ENCODE data around the gene BARX2. TPM values are rescaled to one million over a fixed set of nuclear protein-coding genes. Genes with fewer than 3 reads are reported as not detected.

The BARX2 gene
- total RNA-seq, 1 experiment from 2014 or later: 0.12 TPM

- Histone ChIP-seq H3K9me3 (ENCODE audit: control insufficient read depth in 1 of 2, insufficient read depth in 1 of 2, low read depth in 1 of 2, low read length in 2 of 2) (no peaks in the 10 kb centered on the region), H3K79me2 (ENCODE audit: insufficient read depth, low read length) (no peaks in the 10 kb centered on the region), H3K4me3 (replicated peaks in 1 of 2; ENCODE audit: low read depth in 1 of 2, low read length in 2 of 2) (no peak overlapping the region), H3K27me3 (ENCODE audit: insufficient read depth, low read length) (peaks cover 43% of the 10 kb centered on the region; the same call in 1 of the 2 replicates), H3K36me3 (ENCODE audit: control insufficient read depth in 1 of 2, insufficient read depth in 2 of 2, low read length in 2 of 2) (no peaks in the 10 kb centered on the region), H2AFZ (ENCODE audit: low read depth, low read length, poor library complexity, severe bottlenecking) (no peak overlapping the region), H4K20me1 (ENCODE audit: insufficient read depth) (0 out of 2 replicates have a peak, but pooled peaks cover 4% of the 10 kb centered on the region), H3K9ac (ENCODE audit: low read length) (no peak overlapping the region), H3K4me2 (ENCODE audit: low read length) (no peak overlapping the region), H3K9me2 (ENCODE audit: insufficient read depth) (no peaks in the 10 kb centered on the region), H3K27ac (ENCODE audit: low read depth, low read length) (no peak overlapping the region), H3K4me1 (ENCODE audit: control insufficient read depth in 1 of 2, insufficient read depth in 2 of 2, low read length in 2 of 2) (peaks cover 0 to 16% of the 10 kb centered on the region in 2 experiments; a peak in 2 of 4 replicates)
- ChIA-PET POLR2A (no interaction called here), CTCF (no interaction called here), RAD21 (ENCODE audit: low non-redundant PET in 1 of 2, low total read pairs in 2 of 2, uncharacterized antibody in 2 of 2, unreplicated experiment in 2 of 2) (no interaction called here)
- intact Hi-C loops (cut with micrococcal nuclease): no loop called here
- DNase-seq (ENCODE audit: low read depth, low spot score) (no peak), ATAC-seq (no peak)
- TF ChIP-seq YY1 (IDR thresholded peaks at IDR 0.05; ENCODE audit: extremely low read depth, insufficient replicate concordance, low read depth, low read length) (no peak), POLR2A (IDR thresholded peaks at IDR 0.05; ENCODE audit: borderline replicate concordance, extremely low read depth, insufficient read depth, insufficient read length) (no peak), FOSL1 (IDR thresholded peaks at IDR 0.05; ENCODE audit: low read depth) (no peak), EGR1 (IDR thresholded peaks at IDR 0.05; ENCODE audit: low read depth) (no peak), SRF (IDR thresholded peaks at IDR 0.05; ENCODE audit: low read depth) (no peak), CBX3 (IDR thresholded peaks at IDR 0.05; ENCODE audit: low read depth) (no peak), MAX (IDR thresholded peaks at IDR 0.05) (no peak), EZH2 (IDR thresholded peaks at IDR 0.05) (no peak), SP1 (IDR thresholded peaks at IDR 0.05; ENCODE audit: low read depth) (no peak), RAD21 (IDR thresholded peaks at IDR 0.05; ENCODE audit: low read depth) (no peak)
- TF ChIP-seq, protein P1, sequence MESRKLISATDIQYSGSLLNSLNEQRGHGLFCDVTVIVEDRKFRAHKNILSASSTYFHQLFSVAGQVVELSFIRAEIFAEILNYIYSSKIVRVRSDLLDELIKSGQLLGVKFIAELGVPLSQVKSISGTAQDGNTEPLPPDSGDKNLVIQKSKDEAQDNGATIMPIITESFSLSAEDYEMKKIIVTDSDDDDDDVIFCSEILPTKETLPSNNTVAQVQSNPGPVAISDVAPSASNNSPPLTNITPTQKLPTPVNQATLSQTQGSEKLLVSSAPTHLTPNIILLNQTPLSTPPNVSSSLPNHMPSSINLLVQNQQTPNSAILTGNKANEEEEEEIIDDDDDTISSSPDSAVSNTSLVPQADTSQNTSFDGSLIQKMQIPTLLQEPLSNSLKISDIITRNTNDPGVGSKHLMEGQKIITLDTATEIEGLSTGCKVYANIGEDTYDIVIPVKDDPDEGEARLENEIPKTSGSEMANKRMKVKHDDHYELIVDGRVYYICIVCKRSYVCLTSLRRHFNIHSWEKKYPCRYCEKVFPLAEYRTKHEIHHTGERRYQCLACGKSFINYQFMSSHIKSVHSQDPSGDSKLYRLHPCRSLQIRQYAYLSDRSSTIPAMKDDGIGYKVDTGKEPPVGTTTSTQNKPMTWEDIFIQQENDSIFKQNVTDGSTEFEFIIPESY (IDR thresholded peaks at IDR 0.05; ENCODE audit: extremely low read depth, insufficient replicate concordance, low read length): no peak
- TF ChIP-seq, protein P2, sequence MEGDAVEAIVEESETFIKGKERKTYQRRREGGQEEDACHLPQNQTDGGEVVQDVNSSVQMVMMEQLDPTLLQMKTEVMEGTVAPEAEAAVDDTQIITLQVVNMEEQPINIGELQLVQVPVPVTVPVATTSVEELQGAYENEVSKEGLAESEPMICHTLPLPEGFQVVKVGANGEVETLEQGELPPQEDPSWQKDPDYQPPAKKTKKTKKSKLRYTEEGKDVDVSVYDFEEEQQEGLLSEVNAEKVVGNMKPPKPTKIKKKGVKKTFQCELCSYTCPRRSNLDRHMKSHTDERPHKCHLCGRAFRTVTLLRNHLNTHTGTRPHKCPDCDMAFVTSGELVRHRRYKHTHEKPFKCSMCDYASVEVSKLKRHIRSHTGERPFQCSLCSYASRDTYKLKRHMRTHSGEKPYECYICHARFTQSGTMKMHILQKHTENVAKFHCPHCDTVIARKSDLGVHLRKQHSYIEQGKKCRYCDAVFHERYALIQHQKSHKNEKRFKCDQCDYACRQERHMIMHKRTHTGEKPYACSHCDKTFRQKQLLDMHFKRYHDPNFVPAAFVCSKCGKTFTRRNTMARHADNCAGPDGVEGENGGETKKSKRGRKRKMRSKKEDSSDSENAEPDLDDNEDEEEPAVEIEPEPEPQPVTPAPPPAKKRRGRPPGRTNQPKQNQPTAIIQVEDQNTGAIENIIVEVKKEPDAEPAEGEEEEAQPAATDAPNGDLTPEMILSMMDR (IDR thresholded peaks at IDR 0.05 in 2 of 3, conservative IDR thresholded peaks at IDR 0.05 in 1 of 3; ENCODE audit: borderline replicate concordance in 1 of 3, insufficient read depth in 1 of 3, low read depth in 2 of 3, low read length in 2 of 3): no peak
- BruUV-seq (replicated peaks): no TSS peak
Measured at GRCh38 chr11:129377739-129378138, 2.1 kb downstream of the BARX2 start.
